ENCODE data around the gene PRUNE2.

The PRUNE2 gene

GRCh38 chr9:76620581-76620980 is 285.3 kb downstream of the PRUNE2 start:
- no peak for DNase-seq

DNA sequence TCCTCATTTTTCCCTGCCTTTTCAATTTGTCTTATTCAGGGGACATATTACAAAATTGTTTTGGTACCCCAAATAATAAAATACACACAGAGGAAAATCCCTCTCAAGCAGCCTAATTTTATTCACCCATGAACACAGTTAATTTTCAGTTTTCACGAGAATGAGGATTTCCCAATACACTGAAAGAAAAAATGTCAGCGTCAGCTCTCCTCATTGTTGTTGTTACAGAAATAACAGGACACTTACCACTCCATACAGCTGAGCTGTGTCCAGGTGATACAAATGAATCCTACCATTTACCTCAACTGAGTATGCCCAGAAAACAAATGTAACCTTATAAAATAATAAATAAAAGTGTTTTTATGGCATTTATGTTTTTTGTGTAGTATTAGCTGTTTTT is 286.3 kb downstream of the PRUNE2 start:
- peak; percentile 24 to 66 (median 58) for DNase-seq

- DNase-seq = peak; percentile 22 to 41 (median 31)
Measured at GRCh38 chr9:76619197-76619596, 286.7 kb downstream of the PRUNE2 start.

- peak; percentile 46 to 84 (median 77) for DNase-seq
Measured at GRCh38 chr9:76618762-76619161, 287.2 kb downstream of the PRUNE2 start.

DNA sequence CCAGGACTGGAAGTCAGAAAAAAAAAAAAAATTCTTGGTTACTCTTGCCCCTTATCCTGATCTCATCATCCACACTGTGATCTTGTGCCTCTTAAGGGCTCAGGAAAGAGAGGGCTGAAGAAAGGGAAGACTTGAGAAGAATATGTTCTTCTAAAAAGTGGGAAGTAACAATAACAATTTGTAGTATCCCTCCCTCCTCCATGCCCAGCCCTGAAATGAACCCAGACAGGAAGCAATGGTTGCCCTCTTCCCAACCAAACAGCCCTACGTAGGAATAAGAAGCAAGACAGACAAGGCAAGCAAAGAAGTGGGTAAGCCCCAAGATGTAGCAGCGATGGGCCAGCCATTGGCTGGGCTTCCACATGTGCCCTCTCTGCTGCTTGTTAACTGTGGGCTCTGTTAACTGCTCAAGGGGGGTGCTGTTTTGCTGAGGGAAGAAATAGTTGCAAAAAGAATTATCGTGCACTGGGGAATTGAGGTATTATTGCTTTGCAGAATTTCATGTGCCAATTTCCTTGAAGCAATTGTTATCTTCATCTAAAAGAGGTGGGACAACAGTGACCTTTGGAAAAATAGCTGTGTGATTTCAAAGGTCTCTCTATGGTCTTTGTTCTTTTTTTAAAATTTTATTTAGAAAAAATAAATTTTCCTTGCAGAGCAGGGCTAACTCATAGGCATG is 288.3 kb downstream of the PRUNE2 start:
- DNase-seq = no peak

DNA sequence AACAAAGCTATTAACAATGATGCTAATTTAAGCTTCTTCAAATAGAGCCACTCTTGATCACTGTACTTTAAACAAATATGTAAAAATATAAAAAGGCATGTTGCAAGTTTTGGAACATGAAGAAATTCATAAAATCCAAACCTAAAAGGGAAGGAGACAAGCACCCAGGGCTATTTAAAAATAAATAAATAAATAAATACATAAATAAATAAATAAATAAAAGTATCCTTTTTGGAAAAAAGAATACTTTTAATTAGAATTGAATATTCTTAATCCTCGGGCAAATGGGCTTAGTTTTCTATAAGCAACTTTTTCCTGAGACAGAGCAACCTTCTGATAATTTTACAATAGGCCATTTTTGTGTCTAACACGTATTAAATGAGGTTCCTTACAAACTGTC is 289.1 kb downstream of the PRUNE2 start:
- DNase-seq = no peak

DNA sequence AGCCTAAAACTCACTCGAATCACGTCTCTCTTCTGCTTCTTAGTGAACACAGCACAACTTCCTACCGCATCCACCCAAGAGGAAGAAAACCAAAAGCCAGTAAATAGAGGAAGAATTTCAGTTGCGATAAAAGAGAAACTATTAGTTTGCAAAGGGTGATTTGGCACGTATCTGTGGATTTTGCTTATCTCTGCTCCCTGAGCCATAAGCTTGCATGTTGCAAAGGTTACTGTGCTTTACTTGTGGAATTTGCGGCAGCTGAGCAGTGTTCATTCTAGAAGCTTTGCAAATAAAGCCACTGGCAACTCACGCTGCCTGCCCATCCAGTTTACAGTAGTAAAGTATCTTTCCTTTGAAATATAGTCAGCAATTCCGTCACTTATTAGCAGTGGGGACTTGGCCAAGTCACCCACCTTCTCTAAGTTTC is 290.7 kb downstream of the PRUNE2 start:
- DNase-seq = peak; percentile 59 to 75 (median 68)

DNA sequence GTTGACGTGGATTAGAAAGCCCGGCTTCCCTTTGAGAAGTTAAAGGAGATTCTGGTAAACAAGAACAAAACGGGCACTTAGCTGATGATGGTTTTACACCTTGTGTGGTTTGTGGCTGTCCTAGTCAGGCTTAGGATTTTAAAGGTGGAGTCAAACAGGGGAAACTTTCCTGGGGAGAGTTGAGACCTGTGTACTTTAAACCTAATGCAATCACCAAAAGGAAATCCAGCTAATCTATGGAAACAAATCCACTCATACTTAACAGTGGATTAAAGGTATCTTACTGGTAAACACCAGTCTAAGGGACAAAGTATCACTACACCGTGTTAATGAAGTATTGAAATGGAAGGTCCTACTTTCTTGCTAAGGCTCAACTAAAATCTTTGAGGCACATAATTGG is 291.9 kb downstream of the PRUNE2 start:
- no peak for DNase-seq

DNA sequence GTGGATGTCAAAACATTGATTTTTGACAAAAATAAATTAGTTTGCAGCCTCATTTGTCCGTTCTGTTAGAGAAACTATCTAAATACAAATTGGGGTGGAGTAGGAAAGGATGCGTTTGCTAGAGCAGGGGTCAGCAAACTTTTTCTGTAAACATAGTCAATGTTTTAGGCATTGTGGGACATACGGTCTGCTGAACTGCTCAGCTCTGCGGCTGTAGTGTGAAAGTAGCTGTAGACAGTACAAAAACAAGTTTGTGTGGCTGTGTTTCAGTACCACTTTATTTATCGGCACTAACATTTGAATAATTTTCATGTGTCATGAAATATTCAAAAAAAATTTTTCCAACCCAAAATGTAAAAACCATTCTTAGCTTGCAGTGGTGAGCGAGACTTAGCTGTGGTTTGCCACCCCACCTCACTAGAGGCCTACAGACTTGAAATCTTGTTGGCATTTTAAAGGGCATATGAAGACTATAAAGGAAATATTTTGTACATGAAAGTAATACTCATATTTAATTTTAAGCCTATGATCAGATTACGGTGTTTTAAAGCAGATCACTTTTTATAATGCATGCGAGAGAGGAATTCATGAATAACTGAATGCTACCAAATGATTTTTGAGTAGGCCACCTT is 292.6 kb downstream of the PRUNE2 start:
- no peak for DNase-seq

GRCh38 chr9:76610011-76610352 is 295.9 kb downstream of the PRUNE2 start:
- peak; percentile 85 to 87 (median 86) for DNase-seq

- peak in 1 of 3 donors; percentile 22 for DNase-seq
Measured at GRCh38 chr9:76609285-76610010, 296.5 kb downstream of the PRUNE2 start.

DNA sequence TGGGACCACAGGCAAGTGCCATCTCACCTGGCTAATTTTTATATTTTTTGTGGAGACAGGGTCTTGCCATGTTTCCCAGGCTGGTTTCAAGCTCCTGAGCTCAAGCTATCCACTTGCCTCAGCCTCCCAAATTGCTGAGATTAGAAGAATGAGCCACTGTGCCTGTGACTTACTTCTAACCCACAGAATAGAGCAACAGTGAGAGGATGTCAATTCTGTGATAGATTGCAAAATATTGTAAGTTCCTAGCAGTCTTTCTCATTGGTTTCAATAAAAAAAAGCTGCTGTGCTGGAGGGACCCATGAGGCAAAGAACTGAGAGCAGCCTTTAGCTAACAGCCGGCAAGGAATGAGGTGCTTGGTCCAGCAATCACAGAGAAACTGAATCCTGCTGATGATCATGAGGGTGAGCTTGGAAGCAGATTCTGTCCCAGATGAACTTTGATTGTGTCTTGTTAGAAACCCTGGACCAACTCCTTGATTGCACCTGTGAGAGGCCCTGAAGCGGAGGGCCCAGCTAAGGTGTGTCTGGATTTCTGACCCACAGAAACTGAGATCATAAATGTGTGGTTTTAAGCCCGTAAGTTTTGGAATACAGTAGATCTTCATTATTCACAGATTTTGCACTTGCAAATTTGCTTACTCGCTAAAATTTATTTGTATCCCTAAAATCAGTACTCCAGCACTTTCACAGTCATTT is 297.2 kb downstream of the PRUNE2 start:
- DNase-seq = peak; percentile 62 to 87 (median 86)

DNA sequence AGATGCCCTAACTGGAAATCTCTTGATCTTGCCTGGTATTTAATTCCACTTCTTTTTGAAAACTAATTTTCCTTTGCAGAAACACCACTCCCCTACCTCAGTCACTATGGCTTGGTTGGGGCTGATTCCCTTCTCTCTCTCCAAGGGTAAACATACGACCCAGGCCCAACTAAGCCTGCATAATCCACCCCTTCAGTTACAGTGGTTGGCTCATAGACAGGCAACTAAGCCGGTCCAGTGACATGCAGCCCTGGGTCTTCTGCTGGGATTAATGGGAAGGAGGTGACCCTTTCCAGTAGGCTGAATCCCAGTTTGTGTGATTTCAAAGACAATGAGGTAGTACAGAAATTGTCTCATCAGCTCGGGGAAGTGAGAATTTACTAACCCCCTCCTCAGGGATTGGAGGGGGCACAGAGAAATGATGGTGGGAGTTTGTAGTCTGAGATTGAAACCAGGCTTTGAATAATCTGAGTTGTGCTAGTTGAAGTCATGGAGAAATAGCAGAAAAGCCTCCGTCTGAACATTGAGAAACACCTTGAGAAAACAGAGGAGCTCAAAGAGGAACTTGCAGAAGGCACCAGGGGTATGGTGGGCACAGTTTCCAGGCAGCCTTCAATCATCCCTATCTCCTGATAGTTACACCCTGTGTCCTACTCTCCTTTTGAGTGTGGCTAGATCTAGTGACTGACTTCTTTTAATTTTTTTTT is 298.0 kb downstream of the PRUNE2 start:
- DNase-seq = peak; percentile 23 to 57 (median 47)

- DNase-seq = no peak
Measured at GRCh38 chr9:76605321-76605900, 300.5 kb downstream of the PRUNE2 start.

DNA sequence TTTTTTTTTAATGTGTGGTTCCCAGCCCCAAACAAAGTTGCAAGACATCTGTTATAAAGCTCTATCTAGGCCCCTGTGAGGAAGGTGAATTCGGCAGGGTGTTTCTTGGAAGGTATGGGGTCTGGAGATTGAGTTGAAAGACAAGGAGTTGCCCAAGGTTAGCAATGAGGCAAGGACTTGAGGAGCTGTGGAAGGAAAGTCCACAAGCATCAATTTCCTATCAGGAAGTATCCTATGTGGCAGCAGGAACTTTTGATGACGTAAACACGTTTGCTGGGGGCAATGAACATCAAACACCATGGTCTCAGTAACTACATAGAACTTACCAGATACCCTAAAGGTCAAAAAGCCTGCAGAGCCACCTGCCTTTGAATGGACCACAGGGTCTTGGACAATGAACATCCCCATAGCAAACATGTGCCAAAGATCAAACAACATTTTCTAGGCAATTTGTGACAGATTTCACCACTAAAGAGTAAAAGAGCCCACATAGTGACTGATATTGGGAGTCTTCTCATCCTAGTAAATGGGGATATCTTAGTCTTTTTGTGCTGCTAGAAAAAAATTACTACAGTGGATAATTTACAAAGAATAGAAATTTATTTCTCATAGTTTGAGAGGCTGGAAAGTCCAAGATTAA is 301.9 kb downstream of the PRUNE2 start:
- DNase-seq = peak in 2 of 3 donors; percentile 33 to 65

- DNase-seq = peak; percentile 70 to 92 (median 86)
Measured at GRCh38 chr9:76603448-76603895, 302.4 kb downstream of the PRUNE2 start.

DNA sequence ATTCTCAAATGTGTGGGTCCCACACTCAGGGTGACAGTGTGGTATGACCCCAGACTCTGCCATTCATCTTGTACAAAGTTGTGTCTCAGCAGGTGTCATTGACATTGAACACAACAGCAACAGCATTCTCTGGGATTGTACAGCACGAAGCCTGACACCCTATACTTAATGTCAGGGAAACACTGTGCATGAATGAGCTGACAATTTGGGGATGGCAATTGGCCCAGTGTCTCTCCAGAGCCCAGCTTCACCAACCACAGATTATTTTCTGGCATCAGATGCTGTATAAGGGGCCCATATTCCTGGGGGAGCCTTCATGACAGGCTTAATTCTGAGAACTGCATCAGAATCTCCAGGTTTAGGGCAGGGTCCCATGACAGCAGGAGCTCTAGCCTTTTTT is 303.7 kb downstream of the PRUNE2 start:
- no peak for DNase-seq

DNA sequence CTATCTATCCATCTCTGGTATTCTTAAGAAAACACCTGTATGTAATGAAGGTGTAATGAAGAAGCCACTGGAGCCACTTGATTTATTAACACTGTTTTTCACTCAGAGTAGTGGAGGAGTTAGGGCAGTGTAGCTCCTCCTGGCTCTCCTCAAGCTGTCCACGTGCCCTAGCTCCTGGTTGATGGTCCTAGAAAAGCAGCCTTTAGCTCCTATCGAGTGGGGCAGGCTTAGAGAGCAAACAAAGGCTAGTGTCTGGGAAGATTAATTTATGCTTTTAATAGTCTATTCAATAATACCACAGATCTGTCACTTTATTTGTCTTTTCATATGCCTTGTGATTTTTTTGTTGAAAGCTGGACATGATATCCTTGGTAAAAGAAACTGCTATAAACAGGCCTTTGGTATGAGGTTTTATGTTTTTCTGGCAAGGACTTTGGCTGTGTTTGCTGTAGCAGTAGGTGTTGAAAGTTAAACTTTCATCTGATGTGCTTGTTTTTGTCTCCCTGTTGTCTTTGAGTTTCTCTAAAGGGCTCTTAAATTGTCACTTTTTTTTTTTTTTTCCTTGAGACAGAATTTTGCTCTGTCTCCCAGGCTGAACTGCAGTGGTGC is 305.8 kb downstream of the PRUNE2 start:
- no peak for DNase-seq

DNA sequence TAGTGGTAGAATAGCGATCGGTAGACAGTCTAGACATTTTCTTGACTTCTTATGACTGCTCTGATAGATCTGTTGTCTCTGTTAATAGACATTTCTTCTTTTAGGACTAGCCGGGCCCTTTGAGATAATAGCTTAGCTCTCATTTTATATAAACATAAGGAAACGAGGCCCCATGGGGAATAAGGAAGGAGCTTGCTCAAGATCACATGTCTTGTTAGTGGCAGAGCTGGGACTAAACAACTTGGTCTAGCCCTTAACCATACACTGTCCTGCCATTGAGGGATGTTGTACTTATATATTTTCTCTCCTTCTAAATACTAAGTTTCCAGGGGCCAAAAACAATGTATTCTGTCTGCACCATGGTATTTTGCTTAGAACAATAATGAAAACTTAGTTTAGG is 306.9 kb downstream of the PRUNE2 start:
- DNase-seq = peak; percentile 39 to 59 (median 51)

- peak; percentile 78 to 96 (median 94) for DNase-seq
Measured at GRCh38 chr9:76595645-76596044, 310.3 kb downstream of the PRUNE2 start.

DNA sequence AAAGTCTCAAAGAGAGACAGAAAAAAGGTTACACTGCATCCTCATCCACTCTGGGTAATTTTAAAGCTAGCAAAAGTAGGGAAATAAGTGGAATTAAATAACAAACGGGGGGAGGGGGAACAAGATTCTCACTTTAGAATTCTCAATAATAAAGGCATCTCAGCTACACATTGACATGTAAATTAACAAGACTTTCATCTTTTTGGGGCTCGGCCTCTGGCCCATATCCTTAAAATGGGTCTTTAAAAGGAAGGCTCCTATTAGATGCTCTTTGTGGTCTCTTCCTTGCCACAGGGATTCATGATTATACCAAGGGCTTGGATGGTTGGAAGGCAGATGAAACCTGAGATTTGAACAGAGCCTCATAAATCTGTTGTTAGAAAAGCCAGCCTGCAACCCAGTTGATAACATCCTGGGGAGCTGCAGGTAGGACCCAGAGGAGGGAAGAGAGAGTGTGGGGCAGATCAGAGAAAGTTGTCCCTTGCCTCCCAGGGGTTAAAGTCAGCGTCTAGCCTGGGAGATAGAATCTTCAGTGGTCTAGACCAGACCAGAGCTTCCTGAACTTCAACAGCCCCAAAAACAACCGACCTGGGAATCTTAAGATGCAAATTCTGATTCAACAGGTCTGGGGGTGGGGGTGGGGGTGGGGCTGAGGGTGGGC is 311.0 kb downstream of the PRUNE2 start:
- no peak for DNase-seq

Measured in suppressor macrophage treated with lipopolysaccharide for 1 hour (primary cell).